Neural progenitor cell (in vitro differentiated cells): ENCODE measurements around the gene RPUSD1.

Source experiments
- EZH2phosphoT487 ChIP-seq: fragments of 200-600 bp; sonication (generic); IDR thresholded peaks from 2 replicates; pipeline ENCODE4 v1.6.1; 2017; ENCODE audit warnings: antibody characterized with exemption
- TF ChIP-seq, protein P1 (sequence below): fragments of 200-600 bp; sonication (generic); IDR thresholded peaks from 2 replicates; pipeline ENCODE4 v1.5.1; 2017; ENCODE audit warnings: antibody characterized with exemption, mild to moderate bottlenecking

DNA sequence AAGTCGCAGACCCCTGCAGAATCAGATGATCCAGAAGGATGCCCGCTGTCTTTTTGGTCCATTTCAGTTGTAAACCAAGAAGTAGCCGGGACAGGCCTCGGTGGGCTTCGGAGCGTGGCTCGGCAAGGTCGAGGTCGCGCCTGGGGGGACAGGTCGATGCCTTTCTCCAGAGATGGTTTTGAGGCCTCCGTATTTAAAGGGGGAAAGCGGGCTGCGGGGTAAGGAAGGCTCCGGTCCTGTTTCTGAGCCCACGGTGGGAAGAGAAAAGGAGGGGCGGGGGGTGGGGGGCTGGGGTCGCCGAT, 19.9 kb upstream of the RPUSD1 start:
- TF ChIP-seq, protein P1, sequence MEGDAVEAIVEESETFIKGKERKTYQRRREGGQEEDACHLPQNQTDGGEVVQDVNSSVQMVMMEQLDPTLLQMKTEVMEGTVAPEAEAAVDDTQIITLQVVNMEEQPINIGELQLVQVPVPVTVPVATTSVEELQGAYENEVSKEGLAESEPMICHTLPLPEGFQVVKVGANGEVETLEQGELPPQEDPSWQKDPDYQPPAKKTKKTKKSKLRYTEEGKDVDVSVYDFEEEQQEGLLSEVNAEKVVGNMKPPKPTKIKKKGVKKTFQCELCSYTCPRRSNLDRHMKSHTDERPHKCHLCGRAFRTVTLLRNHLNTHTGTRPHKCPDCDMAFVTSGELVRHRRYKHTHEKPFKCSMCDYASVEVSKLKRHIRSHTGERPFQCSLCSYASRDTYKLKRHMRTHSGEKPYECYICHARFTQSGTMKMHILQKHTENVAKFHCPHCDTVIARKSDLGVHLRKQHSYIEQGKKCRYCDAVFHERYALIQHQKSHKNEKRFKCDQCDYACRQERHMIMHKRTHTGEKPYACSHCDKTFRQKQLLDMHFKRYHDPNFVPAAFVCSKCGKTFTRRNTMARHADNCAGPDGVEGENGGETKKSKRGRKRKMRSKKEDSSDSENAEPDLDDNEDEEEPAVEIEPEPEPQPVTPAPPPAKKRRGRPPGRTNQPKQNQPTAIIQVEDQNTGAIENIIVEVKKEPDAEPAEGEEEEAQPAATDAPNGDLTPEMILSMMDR: no peak
- no peak for TF ChIP-seq EZH2phosphoT487
